K562 (cell line): ENCODE results near the gene PPP6C. TPM values are rescaled to one million over a fixed set of nuclear protein-coding genes. Genes with fewer than 3 reads are reported as not detected.
A peak's percentile ranks its signal among the peaks of the same experiment; 100 is the strongest.

Experiments
- ARID1B ChIP-seq: fragments of 450-650 bp; IDR thresholded peaks from 2 replicates; pipeline ENCODE4 v1.6.1; 2016; ENCODE audit warnings: antibody characterized with exemption, mild to moderate bottlenecking, inconsistent platforms
- CHCHD3 ChIP-seq: fragments of 250-450 bp; sonication (Bioruptor Pico); IDR thresholded peaks from 2 replicates; pipeline ENCODE4 v2.1.2; 2022; ENCODE audit warnings: mild to moderate bottlenecking
- ETV5 ChIP-seq: sonication (generic); formaldehyde crosslinking; IDR thresholded peaks from 2 replicates; pipeline ENCODE4 v1.4.0; 2020; ENCODE audit warnings: low read depth, mild to moderate bottlenecking, missing genetic modification reagents
- HIVEP1 ChIP-seq: fragments of 250-450 bp; sonication (Bioruptor Pico); IDR thresholded peaks from 2 replicates; pipeline ENCODE4 v1.4.0; 2020; ENCODE audit warnings: mild to moderate bottlenecking
- MEIS2 ChIP-seq: fragments of 450-650 bp; IDR thresholded peaks from 2 replicates; pipeline ENCODE4 v1.6.1; 2014; ENCODE audit warnings: mild to moderate bottlenecking; ENCODE audit not compliant: partially characterized antibody
- MXI1 ChIP-seq: IDR thresholded peaks from 2 replicates; pipeline ENCODE4 v1.6.1; 2011; ENCODE audit warnings: low read depth, mild to moderate bottlenecking, improper control_type of control experiment, low read length
- RCOR1 ChIP-seq, 2 experiments: IDR thresholded peaks; 2 replicates each; pipeline ENCODE4 v1.6.1; 2012; ENCODE audit warnings: low read depth in 2 of 2, low read length in 2 of 2, borderline replicate concordance in 1 of 2, improper control_type of control experiment in 1 of 2
- TRIM24 ChIP-seq, 2 experiments: fragments of 450-650 bp; IDR thresholded peaks; 2 replicates each; pipeline ENCODE4 v1.6.1; 2016
- USF1 ChIP-seq: sonication (generic); formaldehyde crosslinking; IDR thresholded peaks from 2 replicates; pipeline ENCODE4 v1.9.0; 2022; ENCODE audit warnings: mild to moderate bottlenecking, missing genetic modification reagents
- VEZF1 ChIP-seq: fragments of 200-800 bp; sonication (Bioruptor generic); IDR thresholded peaks from 2 replicates; pipeline ENCODE4 v1.6.1; 2017; ENCODE audit warnings: missing genetic modification characterization, missing compliant biosample characterization
- ZNF830 ChIP-seq: fragments of 250-450 bp; sonication (Bioruptor Pico); IDR thresholded peaks from 2 replicates; pipeline ENCODE4 v1.5.0; 2021; ENCODE audit warnings: mild to moderate bottlenecking
- polyA plus RNA-seq, 8 experiments: library from polyadenylated mRNA; depleted of rRNA in 4 of 8; stranded (reverse) in 5 of 8; unstranded in 3 of 8; fragments of >200 nt; fragmentation: Nextera tagmentation in 2 of 8; fragmentation: Illumina TruSeq in 1 of 8; extraction: Ambion mirVana in 2 of 8; extraction: Trizol in 1 of 8; gene quantifications; 2 replicates each; pipeline versions ENCODE4 v1.2.1 to v1.2.3, GENCODE V29; 2011 to 2014; ENCODE audit warnings: inconsistent platforms in 1 of 8, missing spikeins in 1 of 8
- total RNA-seq, 7 experiments: library from RNA; depleted of rRNA in 6 of 7; stranded (reverse); fragments of >200 nt in 6 of 7; fragmentation: Illumina TruSeq in 2 of 7; extraction: Trizol in 2 of 7; gene quantifications; 2 replicates each; pipeline versions ENCODE4 v1.2.1 to v1.2.3, GENCODE V29; 2011 to 2021; ENCODE audit warnings: low replicate concordance in 1 of 7
- TF ChIP-seq, protein P1 (sequence below): fragments of 450-650 bp; IDR thresholded peaks from 2 replicates; pipeline ENCODE4 v1.7.0; 2016; ENCODE audit warnings: borderline replicate concordance
- TF ChIP-seq, protein P2 (sequence below): IDR thresholded peaks from 2 replicates; pipeline ENCODE4 v1.6.1; 2012; ENCODE audit warnings: low read depth, low read length, improper control_type of control experiment, borderline replicate concordance

The PPP6C gene
- total and polyA plus RNA-seq, 9 of the 15 experiments (the other 6 are each of a cell fraction or from before 2014, with no cell fraction given) = 18.8 to 44.8 (median 38.3) TPM

GRCh38 chr9:125126019-125126746, 63.4 kb downstream of the PPP6C start (continued):
- TF ChIP-seq ETV5 (CRISPR knock-in tag) (0 out of 2 replicates have a peak, but pooled peaks have one; percentile 20), ARID1B (0 out of 2 replicates have a peak, but pooled peaks have one; percentile 13), CHCHD3 (CRISPR knock-in tag) (no peak), MEIS2 (peak; percentile 41), TRIM24 (IDR thresholded peaks at IDR 0.05) (no peak), RCOR1 (IDR thresholded peaks at IDR 0.05; ENCODE audit: borderline replicate concordance in 1 of 2, low read depth in 2 of 2, low read length in 2 of 2) (0 out of 4 replicates have a peak, but pooled peaks of 1 of the 2 experiments have one; percentile 54), ZNF830 (CRISPR knock-in tag) (no peak), MXI1 (no peak), VEZF1 (CRISPR knock-in tag) (peak; percentile 70), HIVEP1 (CRISPR knock-in tag) (no peak), USF1 (CRISPR knock-in tag) (peak; percentile 76)
- TF ChIP-seq, protein P1, sequence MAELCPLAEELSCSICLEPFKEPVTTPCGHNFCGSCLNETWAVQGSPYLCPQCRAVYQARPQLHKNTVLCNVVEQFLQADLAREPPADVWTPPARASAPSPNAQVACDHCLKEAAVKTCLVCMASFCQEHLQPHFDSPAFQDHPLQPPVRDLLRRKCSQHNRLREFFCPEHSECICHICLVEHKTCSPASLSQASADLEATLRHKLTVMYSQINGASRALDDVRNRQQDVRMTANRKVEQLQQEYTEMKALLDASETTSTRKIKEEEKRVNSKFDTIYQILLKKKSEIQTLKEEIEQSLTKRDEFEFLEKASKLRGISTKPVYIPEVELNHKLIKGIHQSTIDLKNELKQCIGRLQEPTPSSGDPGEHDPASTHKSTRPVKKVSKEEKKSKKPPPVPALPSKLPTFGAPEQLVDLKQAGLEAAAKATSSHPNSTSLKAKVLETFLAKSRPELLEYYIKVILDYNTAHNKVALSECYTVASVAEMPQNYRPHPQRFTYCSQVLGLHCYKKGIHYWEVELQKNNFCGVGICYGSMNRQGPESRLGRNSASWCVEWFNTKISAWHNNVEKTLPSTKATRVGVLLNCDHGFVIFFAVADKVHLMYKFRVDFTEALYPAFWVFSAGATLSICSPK = no peak
- TF ChIP-seq, protein P2, sequence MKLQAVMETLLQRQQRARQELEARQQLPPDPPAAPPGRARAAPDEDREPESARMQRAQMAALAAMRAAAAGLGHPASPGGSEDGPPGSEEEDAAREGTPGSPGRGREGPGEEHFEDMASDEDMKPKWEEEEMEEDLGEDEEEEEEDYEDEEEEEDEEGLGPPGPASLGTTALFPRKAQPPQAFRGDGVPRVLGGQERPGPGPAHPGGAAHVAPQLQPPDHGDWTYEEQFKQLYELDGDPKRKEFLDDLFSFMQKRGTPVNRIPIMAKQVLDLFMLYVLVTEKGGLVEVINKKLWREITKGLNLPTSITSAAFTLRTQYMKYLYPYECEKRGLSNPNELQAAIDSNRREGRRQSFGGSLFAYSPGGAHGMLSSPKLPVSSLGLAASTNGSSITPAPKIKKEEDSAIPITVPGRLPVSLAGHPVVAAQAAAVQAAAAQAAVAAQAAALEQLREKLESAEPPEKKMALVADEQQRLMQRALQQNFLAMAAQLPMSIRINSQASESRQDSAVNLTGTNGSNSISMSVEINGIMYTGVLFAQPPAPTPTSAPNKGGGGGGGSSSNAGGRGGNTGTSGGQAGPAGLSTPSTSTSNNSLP = no peak
- TF ChIP-seq, all 486 proteins: peak for 31
